ENCODE data around the gene EPN2. TPM values are rescaled to one million over a fixed set of nuclear protein-coding genes. Genes with fewer than 3 reads are reported as not detected.
"Not testable (repeated sequence)": the region's sequence is repeated elsewhere in the genome, so short reads cannot be mapped to it uniquely, and the experiment has no call there.

The EPN2 gene
- total RNA-seq, 8 experiments from 2014 or later: 18.0 to 32.3 (median 20.7) TPM

DNA sequence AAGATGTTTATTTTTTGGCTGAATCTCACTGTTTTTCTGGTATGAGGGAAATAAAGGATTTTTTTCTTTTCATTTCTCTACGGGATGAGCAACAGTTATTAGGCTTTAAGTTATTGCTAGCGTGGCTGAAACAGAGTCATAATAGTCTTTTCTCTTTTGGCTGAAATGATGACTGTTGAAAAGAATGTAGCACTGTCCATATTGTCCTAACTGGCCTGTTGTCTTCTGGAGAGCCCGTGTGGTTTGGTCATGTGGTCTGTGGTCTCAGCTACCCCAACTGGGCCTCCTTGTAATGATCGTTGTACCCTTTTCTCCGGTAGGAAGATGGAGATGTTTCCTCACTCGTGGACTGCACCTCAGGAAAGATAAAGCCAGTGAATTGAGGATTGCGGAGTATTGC is 36.6 kb downstream of the EPN2 start:
- Histone ChIP-seq H3K4me3 (no peak overlapping the region), H3K4me1 (replicated peaks in 1 of 2) (no peaks in the 10 kb centered on the region), H3K27ac (no peak overlapping the region)
- ATAC-seq (replicated peaks in 6 of 8): no peak
- in situ Hi-C loops (cut with MboI; ENCODE audit: low pct_unique_long_range_greater_than_20kb in 2 of 9, low sequenced_read_pairs in 9 of 9, unreplicated experiment in 9 of 9): loop anchor here in 1 of 9 experiments (25.0 kb wide), 1 partner anchor 164 kb away; no protein-coding TSS in a partner anchor
- WGBS, 10 experiments: 40 to 100% (median 84%) methylated on average over 1 to 7 of the region's 7 CpGs; no CpG with 5 or more reads in 2 of the 10 experiments

DNA sequence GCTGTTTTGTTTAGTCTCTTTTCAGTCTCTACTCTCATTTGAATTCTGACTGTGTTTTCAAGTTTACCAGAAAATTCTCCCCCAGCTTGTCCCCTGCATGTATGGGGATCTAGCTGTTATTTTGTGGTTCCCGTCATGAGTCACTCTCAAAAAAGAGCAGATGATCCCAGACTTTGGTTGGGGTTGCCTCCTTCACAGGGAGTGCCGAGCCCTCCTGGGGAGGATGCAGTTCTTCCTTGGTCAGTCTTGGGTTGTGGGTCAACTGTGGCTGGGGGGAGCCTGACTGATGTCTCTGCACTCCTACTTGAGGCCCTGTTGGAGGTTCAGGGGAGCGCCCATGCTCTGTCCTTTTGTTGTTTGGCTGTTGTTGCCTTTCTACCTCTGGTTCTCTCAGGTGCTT is 37.7 kb downstream of the EPN2 start:
- ATAC-seq (replicated peaks in 6 of 8): no peak
- WGBS, 10 experiments: 50 to 100% (median 93%) methylated on average over 1 to 3 of the region's 3 CpGs; no CpG with 5 or more reads in 2 of the 10 experiments
- no peak overlapping the region for H3K4me3 ChIP-seq
- no peak overlapping the region for H3K27ac ChIP-seq
- H3K4me1 ChIP-seq (replicated peaks in 1 of 2): no peaks in the 10 kb centered on the region
- in situ Hi-C loops (cut with MboI; ENCODE audit: low pct_unique_long_range_greater_than_20kb in 2 of 9, low sequenced_read_pairs in 9 of 9, unreplicated experiment in 9 of 9): loop anchor here in 1 of 9 experiments (25.0 kb wide), 1 partner anchor 162 kb away; no protein-coding TSS in a partner anchor

DNA sequence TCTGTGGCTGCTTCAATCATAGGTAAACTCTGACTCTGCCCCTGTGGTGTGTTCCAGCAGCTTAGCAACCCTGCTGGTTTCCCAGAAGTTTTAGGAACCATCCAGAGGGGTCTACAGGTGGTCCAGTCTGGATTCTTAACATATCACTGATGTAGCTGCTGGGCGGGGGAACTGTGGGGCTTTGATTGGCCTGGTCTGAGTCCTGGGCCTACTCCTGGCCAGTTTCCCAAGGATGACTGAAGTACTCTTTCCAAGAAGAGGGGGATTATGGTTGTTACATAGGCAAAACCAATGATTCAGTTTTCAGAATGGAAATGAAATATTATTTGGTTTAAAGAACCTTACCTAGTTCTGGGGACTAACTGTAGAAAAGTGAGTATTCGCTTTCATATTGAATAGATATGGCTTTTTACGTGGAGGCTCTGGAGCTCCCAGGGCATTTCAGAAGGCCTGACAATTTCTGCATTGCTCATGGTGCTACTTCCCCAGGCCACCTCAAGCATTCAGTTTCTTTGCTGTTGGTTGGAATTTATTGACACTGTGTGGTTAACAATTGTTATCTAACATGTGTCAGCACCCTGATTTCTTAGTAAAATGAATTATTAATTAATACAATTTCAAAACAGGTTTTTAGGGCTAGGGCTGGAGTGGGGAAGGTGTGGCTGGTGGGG is 38.4 kb downstream of the EPN2 start:
- no peak overlapping the region for H3K27ac ChIP-seq
- no peaks in the 10 kb centered on the region for H3K4me1 ChIP-seq (replicated peaks in 1 of 2)
- WGBS, 10 experiments: 86 to 100% (median 90%) methylated on average over 1 to 2 of the region's 3 CpGs; no CpG with 5 or more reads in 5 of the 10 experiments
- no peak for ATAC-seq (replicated peaks in 6 of 8)
- in situ Hi-C loops (cut with MboI; ENCODE audit: low pct_unique_long_range_greater_than_20kb in 2 of 9, low sequenced_read_pairs in 9 of 9, unreplicated experiment in 9 of 9): no loop called here
- H3K4me3 ChIP-seq: no peak overlapping the region

DNA sequence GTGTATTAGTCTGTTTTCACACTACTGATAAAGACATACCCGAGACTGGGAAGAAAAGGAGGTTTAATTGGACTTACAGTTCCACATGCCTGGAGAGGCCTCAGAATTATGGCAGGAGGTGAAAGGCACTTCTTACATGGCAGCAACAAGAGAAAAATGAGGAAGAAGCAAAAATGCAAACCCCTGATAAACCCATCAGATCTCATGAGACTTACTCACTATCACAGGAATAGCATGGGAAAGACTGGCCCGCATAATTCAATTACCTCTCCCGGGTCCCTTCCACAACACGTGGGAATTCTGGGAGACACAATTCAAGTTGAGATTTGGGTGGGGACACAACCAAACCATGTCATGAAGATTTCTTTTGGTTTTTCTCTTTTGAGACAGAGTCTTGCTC is 41.1 kb downstream of the EPN2 start:
- not testable (repeated sequence) for H3K27ac ChIP-seq

DNA sequence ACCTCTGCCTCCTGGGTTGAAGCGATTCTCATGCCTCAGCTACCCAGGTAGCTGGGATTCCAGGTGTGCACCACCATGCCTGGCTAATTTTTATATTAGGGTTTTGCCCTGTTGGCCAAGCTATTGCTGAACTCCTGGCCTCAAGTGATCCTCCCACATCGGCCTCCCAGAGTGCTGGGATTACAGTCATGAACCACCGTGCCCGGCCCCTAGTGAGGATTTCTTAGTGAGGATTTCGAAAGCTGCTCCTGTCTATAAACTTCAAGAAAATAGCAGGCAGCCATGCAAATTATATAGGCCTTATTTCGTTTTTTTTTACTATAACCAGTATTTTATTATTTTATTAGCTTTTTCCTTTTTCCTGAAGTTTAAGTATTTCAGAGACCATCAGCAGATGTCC is 41.6 kb downstream of the EPN2 start:
- in situ Hi-C loops (cut with MboI; ENCODE audit: low pct_unique_long_range_greater_than_20kb in 2 of 9, low sequenced_read_pairs in 9 of 9, unreplicated experiment in 9 of 9): no loop called here
- 40 to 100% (median 90%) methylated on average over 1 to 6 of the region's 6 CpGs for WGBS, 10 experiments
- Histone ChIP-seq H3K27ac (no peak overlapping the region), H3K4me1 (replicated peaks in 1 of 2) (no peaks in the 10 kb centered on the region), H3K4me3 (no peak overlapping the region)
- no peak for ATAC-seq (replicated peaks in 6 of 8)

More for the DNA sequence above, 41.1 kb downstream of the EPN2 start:
- WGBS, 10 experiments: 60 to 100% (median 80%) methylated on average over 1 to 4 of the region's 4 CpGs; no CpG with 5 or more reads in 5 of the 10 experiments
- H3K4me1 ChIP-seq (replicated peaks in 1 of 2); ATAC-seq (replicated peaks in 6 of 8); H3K4me3 ChIP-seq; in situ Hi-C loops (cut with MboI; ENCODE audit: low pct_unique_long_range_greater_than_20kb in 2 of 9, low sequenced_read_pairs in 9 of 9, unreplicated experiment in 9 of 9): not testable (repeated sequence)

DNA sequence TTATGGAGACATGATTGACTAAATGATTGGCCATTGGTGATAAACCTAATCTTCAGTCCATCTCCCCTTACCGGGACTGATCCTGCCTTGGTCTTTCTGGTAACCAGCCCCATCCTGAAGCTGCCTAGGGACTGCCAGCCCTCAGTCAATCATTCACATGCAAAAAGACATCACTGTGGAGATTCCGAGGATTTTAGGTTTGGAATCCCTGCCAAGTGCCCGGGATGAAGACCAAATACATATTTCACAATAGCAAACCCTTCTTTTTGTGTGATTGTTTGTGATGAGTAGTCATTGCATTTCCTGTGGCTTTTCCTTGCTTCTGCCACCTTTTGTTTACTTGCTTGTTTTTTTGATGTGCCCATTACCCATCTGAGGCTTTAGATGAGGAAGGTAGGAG is 44.0 kb downstream of the EPN2 start:
- 60 to 100% (median 84%) methylated on average over 1 to 3 of the region's 3 CpGs; no CpG with 5 or more reads in 6 of the 10 experiments for WGBS, 10 experiments

DNA sequence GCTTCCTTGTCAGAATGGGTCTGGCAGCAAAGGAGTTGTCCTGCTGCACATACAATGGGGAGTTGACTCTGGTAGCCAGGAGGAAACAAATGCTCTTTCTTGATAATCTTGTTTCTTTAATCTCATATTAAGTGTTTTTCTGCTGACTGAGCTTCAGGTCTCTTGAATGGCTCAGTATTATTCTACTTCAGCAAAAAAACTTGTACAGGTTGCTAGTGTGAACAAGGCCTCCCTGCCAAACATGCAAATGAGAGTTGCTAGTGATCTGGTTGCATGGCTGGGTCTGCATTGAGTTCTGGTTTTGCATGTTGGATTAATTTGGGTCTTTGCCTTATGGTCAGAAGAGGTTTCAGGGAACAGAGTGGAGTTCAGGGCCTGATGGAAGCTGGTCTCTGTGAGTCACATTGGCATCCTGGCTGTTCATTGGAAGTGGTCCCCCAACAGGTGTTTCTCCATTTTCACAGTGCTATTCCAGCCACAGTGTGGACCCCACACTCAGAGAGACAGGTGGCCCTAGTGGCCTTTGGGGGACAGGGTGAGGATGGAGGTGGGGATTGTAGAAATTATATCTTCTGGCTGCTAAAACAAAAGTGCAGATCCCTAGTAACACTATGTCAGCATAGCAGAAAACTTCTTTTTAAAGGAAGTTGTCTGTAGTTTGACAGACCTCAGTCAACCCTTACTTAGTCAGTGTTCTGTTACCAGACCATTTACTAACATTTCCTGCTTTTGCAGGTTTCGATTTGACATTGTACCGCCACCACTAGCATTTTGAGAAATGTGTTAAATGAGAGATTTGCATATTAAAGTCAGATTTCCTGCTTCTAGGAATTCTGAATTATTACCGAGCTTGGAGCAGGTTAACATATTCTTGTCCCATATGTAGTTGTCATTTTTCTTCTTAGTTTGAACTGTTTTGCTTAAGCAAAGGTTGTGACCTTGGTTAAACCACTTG is 47.1 kb downstream of the EPN2 start:
- Histone ChIP-seq H3K27ac (no peak overlapping the region), H3K4me1 (replicated peaks in 1 of 2) (peaks cover 3 to 19% of the 10 kb centered on the region in 2 donors), H3K4me3 (no peak overlapping the region)
- in situ Hi-C loops (cut with MboI; ENCODE audit: low pct_unique_long_range_greater_than_20kb in 2 of 9, low sequenced_read_pairs in 9 of 9, unreplicated experiment in 9 of 9): no loop called here
- 17 to 100% (median 67%) methylated on average over 1 to 3 of the region's 3 CpGs; no CpG with 5 or more reads in 1 of the 10 experiments for WGBS, 10 experiments
- ATAC-seq (replicated peaks in 6 of 8): peak in 1 of 8 experiments; percentile 57

More for the DNA sequence above, 44.0 kb downstream of the EPN2 start:
- Histone ChIP-seq H3K27ac (no peak overlapping the region), H3K4me3 (no peak overlapping the region), H3K4me1 (replicated peaks in 1 of 2) (peaks cover 3 to 10% of the 10 kb centered on the region in 2 donors)
- in situ Hi-C loops (cut with MboI; ENCODE audit: low pct_unique_long_range_greater_than_20kb in 2 of 9, low sequenced_read_pairs in 9 of 9, unreplicated experiment in 9 of 9): no loop called here
- no peak for ATAC-seq (replicated peaks in 6 of 8)

DNA sequence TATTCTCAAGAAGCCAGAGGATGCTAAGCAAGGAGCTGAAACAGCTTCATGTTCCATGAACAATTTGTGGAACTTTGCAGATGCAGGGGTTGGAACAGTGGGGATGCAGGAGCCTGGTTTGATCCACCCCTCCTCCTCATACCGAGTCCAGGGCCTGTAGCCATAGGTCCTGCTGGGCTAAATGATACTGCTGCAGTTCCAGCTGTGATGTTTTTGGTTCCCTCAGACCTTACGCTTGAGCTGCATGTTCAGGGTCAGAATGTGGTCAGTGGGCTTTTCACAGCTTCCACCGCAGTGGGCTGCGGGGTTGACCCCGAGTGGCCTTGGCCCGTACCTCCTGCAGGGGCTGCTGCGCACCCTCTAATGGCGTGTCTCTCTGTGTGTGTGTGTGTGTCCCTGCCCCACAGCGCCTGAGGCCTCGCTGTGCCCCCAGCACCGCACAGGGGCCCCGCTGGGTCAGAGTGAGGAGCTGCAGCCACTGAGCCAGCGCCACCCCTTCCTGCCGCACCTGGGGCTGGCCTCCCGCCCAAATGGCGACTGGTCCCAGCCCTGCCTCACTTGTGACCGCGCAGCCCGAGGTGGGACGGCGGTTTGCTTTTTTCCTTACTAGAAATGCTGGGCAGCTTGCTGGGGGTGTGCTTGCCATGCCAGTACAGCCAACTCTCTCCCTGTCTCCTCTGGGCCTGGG is 48.2 kb downstream of the EPN2 start:
- no peak for ATAC-seq (replicated peaks in 6 of 8)
- Histone ChIP-seq H3K27ac (peak overlapping the region in 1 of 2 donors; percentile 33), H3K4me3 (no peak overlapping the region), H3K4me1 (replicated peaks in 1 of 2) (peaks cover 3 to 19% of the 10 kb centered on the region in 2 donors)
- WGBS, 10 experiments: 40 to 100% (median 65%) methylated on average over 1 to 6 of the region's 21 CpGs; no CpG with 5 or more reads in 4 of the 10 experiments
- in situ Hi-C loops (cut with MboI; ENCODE audit: low pct_unique_long_range_greater_than_20kb in 2 of 9, low sequenced_read_pairs in 9 of 9, unreplicated experiment in 9 of 9): no loop called here

DNA sequence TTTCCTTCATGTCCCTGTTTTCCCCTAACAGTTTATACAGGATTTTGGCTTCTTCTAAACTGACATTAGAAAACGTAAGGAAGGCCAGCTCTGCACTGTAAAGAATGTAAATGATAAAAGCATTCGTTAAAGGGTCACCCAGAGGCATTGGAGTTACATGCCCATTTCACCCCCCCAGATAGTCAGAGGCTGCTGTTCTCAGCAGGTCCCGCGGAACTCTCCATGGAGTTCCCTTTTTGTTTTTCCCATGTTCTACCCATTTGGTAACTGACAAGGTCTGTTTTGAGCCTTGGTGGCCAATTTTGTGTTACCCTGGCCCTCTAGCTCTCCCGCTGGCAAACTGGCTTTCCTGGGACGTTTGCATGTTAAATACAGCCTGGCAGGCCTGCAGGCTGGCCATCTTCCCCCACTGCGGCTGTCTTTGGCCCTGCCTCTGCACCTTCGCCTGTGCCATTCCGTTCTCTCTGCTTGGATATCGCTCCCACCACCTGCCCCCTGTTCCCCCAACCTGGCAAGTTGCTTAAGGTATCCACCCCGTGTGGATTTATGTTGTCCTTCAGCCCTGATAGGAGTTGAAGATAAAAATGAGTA is 49.7 kb downstream of the EPN2 start:
- H3K4me3 ChIP-seq: no peak overlapping the region
- peaks cover 3 to 19% of the 10 kb centered on the region in 2 donors for H3K4me1 ChIP-seq (replicated peaks in 1 of 2)
- H3K27ac ChIP-seq: no peak overlapping the region
- no peak for ATAC-seq (replicated peaks in 6 of 8)
- in situ Hi-C loops (cut with MboI; ENCODE audit: low pct_unique_long_range_greater_than_20kb in 2 of 9, low sequenced_read_pairs in 9 of 9, unreplicated experiment in 9 of 9): no loop called here
- WGBS, 10 experiments: 20 to 100% (median 68%) methylated on average over 1 to 6 of the region's 11 CpGs; no CpG with 5 or more reads in 1 of the 10 experiments

DNA sequence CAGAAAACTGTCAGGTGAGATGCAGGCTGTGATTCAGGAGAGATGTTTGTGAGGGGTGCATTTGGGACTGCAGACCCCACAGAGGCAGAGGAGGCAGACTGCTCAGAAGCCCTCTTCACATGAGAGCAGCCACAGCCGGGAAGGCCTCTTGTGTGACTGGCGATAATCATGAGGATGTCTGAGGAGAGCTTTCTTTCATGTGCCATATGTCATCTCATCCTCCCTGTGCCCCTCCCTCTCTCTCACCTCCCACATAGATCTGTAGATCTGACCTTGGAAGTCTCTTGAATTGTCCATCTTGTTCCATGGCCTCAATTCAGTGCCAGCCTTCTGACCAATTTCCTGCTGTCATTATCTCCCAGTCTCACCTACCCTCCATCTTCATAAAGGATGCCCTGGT is 50.5 kb downstream of the EPN2 start:
- in situ Hi-C loops (cut with MboI; ENCODE audit: low pct_unique_long_range_greater_than_20kb in 2 of 9, low sequenced_read_pairs in 9 of 9, unreplicated experiment in 9 of 9): no loop called here
- Histone ChIP-seq H3K27ac (no peak overlapping the region), H3K4me1 (replicated peaks in 1 of 2) (peaks cover 3 to 19% of the 10 kb centered on the region in 2 donors), H3K4me3 (no peak overlapping the region)
- WGBS, 10 experiments: 69 to 100% (median 92%) methylated on average over 1 to 2 of the region's 2 CpGs; no CpG with 5 or more reads in 6 of the 10 experiments
- ATAC-seq (replicated peaks in 6 of 8): peak in 1 of 8 experiments; percentile 21

DNA sequence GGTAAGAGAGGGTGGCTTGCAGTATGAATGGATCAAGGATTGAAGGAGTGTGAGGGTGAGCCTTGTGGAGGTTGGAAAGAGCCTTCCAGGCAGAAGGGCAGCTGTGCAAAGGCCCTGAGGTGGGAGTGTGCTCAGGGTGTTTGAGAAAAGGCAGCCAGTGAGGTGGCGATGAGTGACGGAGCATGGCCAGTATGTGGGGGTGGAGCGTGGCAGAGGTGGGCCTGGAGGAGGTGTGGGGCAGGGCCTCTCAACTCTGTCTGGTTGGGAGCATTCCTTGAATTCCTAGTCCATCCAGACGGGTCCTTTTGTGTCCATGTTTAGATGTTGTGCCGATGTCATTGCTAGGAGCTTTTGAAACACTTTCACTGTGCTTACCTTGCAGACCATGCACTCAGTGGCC is 51.3 kb downstream of the EPN2 start:
- Histone ChIP-seq H3K4me1 (replicated peaks in 1 of 2) (peaks cover 3 to 19% of the 10 kb centered on the region in 2 donors), H3K4me3 (no peak overlapping the region), H3K27ac (no peak overlapping the region)
- in situ Hi-C loops (cut with MboI; ENCODE audit: low pct_unique_long_range_greater_than_20kb in 2 of 9, low sequenced_read_pairs in 9 of 9, unreplicated experiment in 9 of 9): no loop called here
- no CpG with 5 or more reads among the region's 5 CpGs for WGBS, 10 experiments
- peak in 1 of 8 experiments; percentile 16 for ATAC-seq (replicated peaks in 6 of 8)

DNA sequence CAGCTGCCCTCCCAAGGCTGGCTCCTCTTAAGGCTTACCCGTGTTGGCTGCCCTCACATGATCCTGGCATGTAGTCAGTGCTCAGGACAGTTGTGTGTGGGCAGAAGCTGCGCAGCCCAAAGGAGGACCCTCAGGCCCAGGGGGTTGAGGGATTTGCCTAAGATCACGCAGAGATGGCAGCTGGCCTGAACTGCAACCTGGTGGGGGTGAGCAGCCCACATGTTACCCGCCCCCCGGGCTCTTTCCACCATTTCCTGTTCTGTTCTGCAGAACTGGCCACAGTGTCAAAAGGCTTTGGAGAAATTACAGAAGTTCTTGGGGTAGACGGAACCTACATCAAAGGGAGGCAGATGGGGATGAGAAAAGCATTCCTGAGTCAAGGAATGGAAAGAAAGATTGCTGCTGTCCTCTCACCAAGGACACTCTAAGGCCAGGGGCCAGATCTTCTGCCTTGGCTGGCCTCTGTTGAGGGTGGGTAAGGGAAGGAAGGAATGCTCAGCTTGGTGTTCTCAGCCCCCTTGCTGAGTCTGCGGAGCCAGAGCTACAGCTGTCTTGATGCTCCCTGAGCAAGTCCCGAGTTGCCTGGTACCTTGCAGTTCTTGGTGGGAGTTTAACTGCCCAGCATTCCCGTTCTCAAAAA is 53.0 kb downstream of the EPN2 start:
- H3K4me3 ChIP-seq: no peak overlapping the region
- peaks cover 3 to 15% of the 10 kb centered on the region in 2 donors for H3K4me1 ChIP-seq (replicated peaks in 1 of 2)
- WGBS, 10 experiments: 28 to 100% (median 74%) methylated on average over 1 to 4 of the region's 9 CpGs; no CpG with 5 or more reads in 1 of the 10 experiments
- ATAC-seq (replicated peaks in 6 of 8): no peak
- H3K27ac ChIP-seq: no peak overlapping the region
- in situ Hi-C loops (cut with MboI; ENCODE audit: low pct_unique_long_range_greater_than_20kb in 2 of 9, low sequenced_read_pairs in 9 of 9, unreplicated experiment in 9 of 9): no loop called here
